ENCODE data around the gene CTSS.
A peak's percentile ranks its signal among the peaks of the same experiment; 100 is the strongest.

The CTSS gene

GRCh38 chr1:150703427-150703826, 62.2 kb downstream of the CTSS start:
- no peaks in the 10 kb centered on the region for H3K9me3 ChIP-seq (replicated peaks; ENCODE audit: insufficient read depth, low read length)
- H3K36me3 ChIP-seq (replicated peaks; ENCODE audit: insufficient read depth, low read length) = no peaks in the 10 kb centered on the region
- H3K9me2 ChIP-seq (replicated peaks; ENCODE audit: insufficient read depth, low read length) = no peaks in the 10 kb centered on the region
- H3K4me2 ChIP-seq (ENCODE audit: low read depth, low read length) = no peak overlapping the region
- no peak overlapping the region for H2AFZ ChIP-seq (ENCODE audit: low read length)
- H3K4me1 ChIP-seq (ENCODE audit: low read length) = no peaks in the 10 kb centered on the region
- H4K20me1 ChIP-seq (ENCODE audit: insufficient read depth, low read length) = no peaks in the 10 kb centered on the region
- no peaks in the 10 kb centered on the region for H3K27me3 ChIP-seq (replicated peaks; ENCODE audit: insufficient read depth, low read length)
- H3K4me3 ChIP-seq (ENCODE audit: low read length) = no peak overlapping the region
- no peak for DNase-seq
- H3F3A ChIP-seq (ENCODE audit: insufficient read depth, low read length) = no peaks in the 10 kb centered on the region
- no peak overlapping the region for H3K9ac ChIP-seq (ENCODE audit: low read length)
- H3K79me2 ChIP-seq (ENCODE audit: low read length) = no peaks in the 10 kb centered on the region
- no peak overlapping the region for H3K27ac ChIP-seq (ENCODE audit: low read length)
- TF ChIP-seq EZH2 (optimal IDR thresholded peaks at IDR 0.05; ENCODE audit: low read depth, low read length) (no peak), CTCF (IDR thresholded peaks at IDR 0.05; ENCODE audit: low read length) (no peak), EZH2phosphoT487 (IDR thresholded peaks at IDR 0.05; ENCODE audit: low read length) (no peak)

DNA sequence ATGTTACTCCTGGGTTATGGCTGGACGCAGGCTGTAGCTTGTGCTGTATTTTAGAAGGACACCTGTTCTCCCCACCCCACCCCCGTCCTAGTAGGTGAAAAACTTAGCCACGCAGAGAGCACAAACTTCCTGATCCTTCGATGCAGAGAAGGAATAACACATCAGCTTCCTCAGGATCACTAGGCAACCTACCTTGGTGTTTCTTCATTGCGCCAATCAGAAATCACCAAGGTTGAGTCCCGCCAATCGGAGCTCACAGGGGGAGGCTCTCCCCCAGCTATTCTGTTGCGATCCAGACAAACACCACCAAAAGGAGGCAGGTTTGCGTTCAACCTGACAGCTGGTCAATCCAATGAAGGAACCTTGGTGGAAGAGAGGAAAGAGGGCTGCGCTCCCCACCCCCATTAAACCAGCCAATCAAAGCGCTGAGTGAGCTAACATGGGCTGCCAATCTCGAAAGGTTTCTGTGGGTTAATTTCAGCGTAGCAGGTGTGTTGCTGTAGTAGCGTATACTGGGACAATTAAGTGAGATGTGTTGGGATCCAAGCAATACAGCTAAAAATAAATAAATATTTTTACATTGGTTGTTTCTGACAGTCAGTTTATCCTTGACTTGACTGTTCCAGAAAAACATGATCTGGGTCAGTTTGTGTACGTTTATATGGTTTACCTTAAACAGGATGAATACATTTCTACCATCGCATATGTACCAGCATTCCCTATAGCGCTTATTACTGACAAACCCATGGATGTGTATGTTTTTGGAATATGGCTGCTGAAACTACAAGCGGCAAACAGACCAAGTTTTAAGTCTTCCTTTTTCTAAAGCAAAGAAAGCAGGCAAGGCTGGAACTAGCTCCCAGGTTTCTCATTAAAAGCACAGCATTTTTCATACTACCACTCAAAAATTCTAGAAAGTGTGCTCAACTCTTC, 68.3 kb downstream of the CTSS start, which contains the start of gene GOLPH3L:
Gene GOLPH3L (minus strand): TSS at position 160 of the 933 bp plus-strand sequence. CDS start 2,316 bp downstream, outside the sequence.
- Histone ChIP-seq H4K20me1 (ENCODE audit: insufficient read depth, low read length) (no peaks in the 10 kb centered on the region), H3K9ac (ENCODE audit: low read length) (peak within 1 kb of the TSS; percentile 58; the same call in 1 of the 2 replicates), H3K4me1 (ENCODE audit: low read length) (peaks cover 7% of the 10 kb centered on the region; the same call in 1 of the 2 replicates), H3K27ac (ENCODE audit: low read length) (peak within 1 kb of the TSS; percentile 48; the same call in 1 of the 2 replicates), H3F3A (ENCODE audit: insufficient read depth, low read length) (no peaks in the 10 kb centered on the region; the same call in 1 of the 2 replicates), H3K79me2 (ENCODE audit: low read length) (peaks cover 35% of the 10 kb centered on the region), H3K27me3 (replicated peaks; ENCODE audit: insufficient read depth, low read length) (no peaks in the 10 kb centered on the region), H2AFZ (ENCODE audit: low read length) (peak within 1 kb of the TSS; percentile 66), H3K9me2 (replicated peaks; ENCODE audit: insufficient read depth, low read length) (no peaks in the 10 kb centered on the region), H3K9me3 (replicated peaks; ENCODE audit: insufficient read depth, low read length) (no peaks in the 10 kb centered on the region), H3K4me3 (ENCODE audit: low read length) (peak within 1 kb of the TSS; percentile 73), H3K4me2 (ENCODE audit: low read depth, low read length) (peak within 1 kb of the TSS; percentile 79), H3K36me3 (replicated peaks; ENCODE audit: insufficient read depth, low read length) (peaks cover 14% of the 10 kb centered on the region)
- TF ChIP-seq EZH2phosphoT487 (IDR thresholded peaks at IDR 0.05; ENCODE audit: low read length) (no peak), CTCF (IDR thresholded peaks at IDR 0.05; ENCODE audit: low read length) (no peak), EZH2 (optimal IDR thresholded peaks at IDR 0.05; ENCODE audit: low read depth, low read length) (no peak)
- DNase-seq = peak; percentile 100

GRCh38 chr1:150696590-150696989, 69.0 kb downstream of the CTSS start:
- DNase-seq = no peak
- Histone ChIP-seq H3K27me3 (replicated peaks; ENCODE audit: insufficient read depth, low read length) (no peaks in the 10 kb centered on the region), H3K4me2 (ENCODE audit: low read depth, low read length) (peak overlapping the region; percentile 79), H3K4me1 (ENCODE audit: low read length) (peaks cover 7% of the 10 kb centered on the region; the same call in 1 of the 2 replicates), H3K79me2 (ENCODE audit: low read length) (peaks cover 35% of the 10 kb centered on the region), H3K9ac (ENCODE audit: low read length) (peak overlapping the region; percentile 58; the same call in 1 of the 2 replicates), H3K4me3 (ENCODE audit: low read length) (peak overlapping the region; percentile 73), H3K9me3 (replicated peaks; ENCODE audit: insufficient read depth, low read length) (no peaks in the 10 kb centered on the region), H3K9me2 (replicated peaks; ENCODE audit: insufficient read depth, low read length) (no peaks in the 10 kb centered on the region), H3K36me3 (replicated peaks; ENCODE audit: insufficient read depth, low read length) (peaks cover 14% of the 10 kb centered on the region), H4K20me1 (ENCODE audit: insufficient read depth, low read length) (no peaks in the 10 kb centered on the region), H2AFZ (ENCODE audit: low read length) (peak overlapping the region; percentile 44), H3K27ac (ENCODE audit: low read length) (peak overlapping the region; percentile 48; the same call in 1 of the 2 replicates), H3F3A (ENCODE audit: insufficient read depth, low read length) (no peaks in the 10 kb centered on the region; the same call in 1 of the 2 replicates)
- TF ChIP-seq EZH2phosphoT487 (IDR thresholded peaks at IDR 0.05; ENCODE audit: low read length) (no peak), CTCF (IDR thresholded peaks at IDR 0.05; ENCODE audit: low read length) (no peak), EZH2 (optimal IDR thresholded peaks at IDR 0.05; ENCODE audit: low read depth, low read length) (no peak)

Measured in MM.1S (cell line).